Measurements from ENCODE around the gene MAP3K4.

DNA sequence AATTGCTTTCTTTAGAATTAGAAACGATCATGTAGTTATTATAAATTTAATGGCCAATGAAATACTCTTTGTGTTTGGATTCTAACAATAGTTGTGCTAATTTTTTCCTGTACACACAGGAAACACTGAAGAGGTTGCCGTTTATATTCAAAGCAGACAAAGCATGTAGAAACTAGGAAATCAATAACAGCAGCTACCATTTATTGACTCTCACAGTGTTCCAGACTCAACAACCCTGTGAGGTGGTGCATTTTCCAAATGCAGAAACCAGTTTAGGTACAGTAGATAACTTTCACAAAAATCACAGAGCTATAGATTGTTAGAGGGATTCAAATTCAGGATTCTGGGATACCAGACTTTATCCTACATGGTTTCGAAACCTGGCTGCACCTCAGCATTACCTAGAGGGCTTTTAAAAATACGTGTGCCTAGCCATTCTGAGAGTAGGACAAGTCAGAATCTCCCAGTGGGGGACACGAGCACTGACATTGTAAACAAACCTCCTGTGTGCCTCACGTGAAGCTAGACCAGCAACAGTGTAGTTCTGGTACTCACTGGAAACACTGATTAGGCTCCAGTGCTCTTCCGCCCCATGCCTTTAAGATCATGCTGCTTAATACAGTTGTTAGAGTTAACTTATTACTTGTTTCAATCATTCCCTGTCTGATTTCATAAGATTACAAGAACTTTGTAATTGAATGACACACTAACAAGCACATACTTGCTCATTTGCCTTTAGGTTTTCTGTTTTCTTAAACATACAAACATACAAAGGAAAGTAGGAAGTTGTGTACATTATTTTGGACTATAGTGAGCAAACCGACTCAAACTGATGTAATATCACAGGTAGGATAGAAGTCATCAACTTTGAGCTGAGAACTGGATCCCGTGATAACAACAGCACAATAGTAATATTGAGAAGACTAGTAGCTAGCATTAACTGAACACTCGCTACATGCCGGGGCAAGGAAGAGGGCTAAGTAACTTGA, 65.8 kb downstream of the MAP3K4 start:
- TF ChIP-seq, protein P1, sequence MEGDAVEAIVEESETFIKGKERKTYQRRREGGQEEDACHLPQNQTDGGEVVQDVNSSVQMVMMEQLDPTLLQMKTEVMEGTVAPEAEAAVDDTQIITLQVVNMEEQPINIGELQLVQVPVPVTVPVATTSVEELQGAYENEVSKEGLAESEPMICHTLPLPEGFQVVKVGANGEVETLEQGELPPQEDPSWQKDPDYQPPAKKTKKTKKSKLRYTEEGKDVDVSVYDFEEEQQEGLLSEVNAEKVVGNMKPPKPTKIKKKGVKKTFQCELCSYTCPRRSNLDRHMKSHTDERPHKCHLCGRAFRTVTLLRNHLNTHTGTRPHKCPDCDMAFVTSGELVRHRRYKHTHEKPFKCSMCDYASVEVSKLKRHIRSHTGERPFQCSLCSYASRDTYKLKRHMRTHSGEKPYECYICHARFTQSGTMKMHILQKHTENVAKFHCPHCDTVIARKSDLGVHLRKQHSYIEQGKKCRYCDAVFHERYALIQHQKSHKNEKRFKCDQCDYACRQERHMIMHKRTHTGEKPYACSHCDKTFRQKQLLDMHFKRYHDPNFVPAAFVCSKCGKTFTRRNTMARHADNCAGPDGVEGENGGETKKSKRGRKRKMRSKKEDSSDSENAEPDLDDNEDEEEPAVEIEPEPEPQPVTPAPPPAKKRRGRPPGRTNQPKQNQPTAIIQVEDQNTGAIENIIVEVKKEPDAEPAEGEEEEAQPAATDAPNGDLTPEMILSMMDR (IDR thresholded peaks at IDR 0.05) = no peak
- TF ChIP-seq, protein P2, sequence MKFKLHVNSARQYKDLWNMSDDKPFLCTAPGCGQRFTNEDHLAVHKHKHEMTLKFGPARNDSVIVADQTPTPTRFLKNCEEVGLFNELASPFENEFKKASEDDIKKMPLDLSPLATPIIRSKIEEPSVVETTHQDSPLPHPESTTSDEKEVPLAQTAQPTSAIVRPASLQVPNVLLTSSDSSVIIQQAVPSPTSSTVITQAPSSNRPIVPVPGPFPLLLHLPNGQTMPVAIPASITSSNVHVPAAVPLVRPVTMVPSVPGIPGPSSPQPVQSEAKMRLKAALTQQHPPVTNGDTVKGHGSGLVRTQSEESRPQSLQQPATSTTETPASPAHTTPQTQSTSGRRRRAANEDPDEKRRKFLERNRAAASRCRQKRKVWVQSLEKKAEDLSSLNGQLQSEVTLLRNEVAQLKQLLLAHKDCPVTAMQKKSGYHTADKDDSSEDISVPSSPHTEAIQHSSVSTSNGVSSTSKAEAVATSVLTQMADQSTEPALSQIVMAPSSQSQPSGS (CRISPR knock-in tag; IDR thresholded peaks at IDR 0.05; ENCODE audit: borderline replicate concordance, low read depth) = no peak
- TF ChIP-seq, protein P3, sequence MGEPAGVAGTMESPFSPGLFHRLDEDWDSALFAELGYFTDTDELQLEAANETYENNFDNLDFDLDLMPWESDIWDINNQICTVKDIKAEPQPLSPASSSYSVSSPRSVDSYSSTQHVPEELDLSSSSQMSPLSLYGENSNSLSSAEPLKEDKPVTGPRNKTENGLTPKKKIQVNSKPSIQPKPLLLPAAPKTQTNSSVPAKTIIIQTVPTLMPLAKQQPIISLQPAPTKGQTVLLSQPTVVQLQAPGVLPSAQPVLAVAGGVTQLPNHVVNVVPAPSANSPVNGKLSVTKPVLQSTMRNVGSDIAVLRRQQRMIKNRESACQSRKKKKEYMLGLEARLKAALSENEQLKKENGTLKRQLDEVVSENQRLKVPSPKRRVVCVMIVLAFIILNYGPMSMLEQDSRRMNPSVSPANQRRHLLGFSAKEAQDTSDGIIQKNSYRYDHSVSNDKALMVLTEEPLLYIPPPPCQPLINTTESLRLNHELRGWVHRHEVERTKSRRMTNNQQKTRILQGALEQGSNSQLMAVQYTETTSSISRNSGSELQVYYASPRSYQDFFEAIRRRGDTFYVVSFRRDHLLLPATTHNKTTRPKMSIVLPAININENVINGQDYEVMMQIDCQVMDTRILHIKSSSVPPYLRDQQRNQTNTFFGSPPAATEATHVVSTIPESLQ (CRISPR knock-in tag; IDR thresholded peaks at IDR 0.05) = no peak
- TF ChIP-seq, protein P4, sequence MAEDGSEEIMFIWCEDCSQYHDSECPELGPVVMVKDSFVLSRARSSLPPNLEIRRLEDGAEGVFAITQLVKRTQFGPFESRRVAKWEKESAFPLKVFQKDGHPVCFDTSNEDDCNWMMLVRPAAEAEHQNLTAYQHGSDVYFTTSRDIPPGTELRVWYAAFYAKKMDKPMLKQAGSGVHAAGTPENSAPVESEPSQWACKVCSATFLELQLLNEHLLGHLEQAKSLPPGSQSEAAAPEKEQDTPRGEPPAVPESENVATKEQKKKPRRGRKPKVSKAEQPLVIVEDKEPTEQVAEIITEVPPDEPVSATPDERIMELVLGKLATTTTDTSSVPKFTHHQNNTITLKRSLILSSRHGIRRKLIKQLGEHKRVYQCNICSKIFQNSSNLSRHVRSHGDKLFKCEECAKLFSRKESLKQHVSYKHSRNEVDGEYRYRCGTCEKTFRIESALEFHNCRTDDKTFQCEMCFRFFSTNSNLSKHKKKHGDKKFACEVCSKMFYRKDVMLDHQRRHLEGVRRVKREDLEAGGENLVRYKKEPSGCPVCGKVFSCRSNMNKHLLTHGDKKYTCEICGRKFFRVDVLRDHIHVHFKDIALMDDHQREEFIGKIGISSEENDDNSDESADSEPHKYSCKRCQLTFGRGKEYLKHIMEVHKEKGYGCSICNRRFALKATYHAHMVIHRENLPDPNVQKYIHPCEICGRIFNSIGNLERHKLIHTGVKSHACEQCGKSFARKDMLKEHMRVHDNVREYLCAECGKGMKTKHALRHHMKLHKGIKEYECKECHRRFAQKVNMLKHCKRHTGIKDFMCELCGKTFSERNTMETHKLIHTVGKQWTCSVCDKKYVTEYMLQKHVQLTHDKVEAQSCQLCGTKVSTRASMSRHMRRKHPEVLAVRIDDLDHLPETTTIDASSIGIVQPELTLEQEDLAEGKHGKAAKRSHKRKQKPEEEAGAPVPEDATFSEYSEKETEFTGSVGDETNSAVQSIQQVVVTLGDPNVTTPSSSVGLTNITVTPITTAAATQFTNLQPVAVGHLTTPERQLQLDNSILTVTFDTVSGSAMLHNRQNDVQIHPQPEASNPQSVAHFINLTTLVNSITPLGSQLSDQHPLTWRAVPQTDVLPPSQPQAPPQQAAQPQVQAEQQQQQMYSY (CRISPR knock-in tag; IDR thresholded peaks at IDR 0.05) = no peak
- TF ChIP-seq, protein P5, sequence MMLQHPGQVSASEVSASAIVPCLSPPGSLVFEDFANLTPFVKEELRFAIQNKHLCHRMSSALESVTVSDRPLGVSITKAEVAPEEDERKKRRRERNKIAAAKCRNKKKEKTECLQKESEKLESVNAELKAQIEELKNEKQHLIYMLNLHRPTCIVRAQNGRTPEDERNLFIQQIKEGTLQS (CRISPR knock-in tag; conservative IDR thresholded peaks at IDR 0.05) = no peak
- no peak for TF ChIP-seq PRRX2 (CRISPR knock-in tag; IDR thresholded peaks at IDR 0.05)
- TF ChIP-seq NR2C2 (CRISPR knock-in tag; IDR thresholded peaks at IDR 0.05) = no peak
- no peak for TF ChIP-seq CREB1 (CRISPR knock-in tag; IDR thresholded peaks at IDR 0.05)
- TF ChIP-seq, protein P6, sequence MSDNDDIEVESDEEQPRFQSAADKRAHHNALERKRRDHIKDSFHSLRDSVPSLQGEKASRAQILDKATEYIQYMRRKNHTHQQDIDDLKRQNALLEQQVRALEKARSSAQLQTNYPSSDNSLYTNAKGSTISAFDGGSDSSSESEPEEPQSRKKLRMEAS (CRISPR knock-in tag; IDR thresholded peaks at IDR 0.05) = no peak
- no peak for TF ChIP-seq ZNF317 (CRISPR knock-in tag; IDR thresholded peaks at IDR 0.05; ENCODE audit: borderline replicate concordance, low read depth)
- TF ChIP-seq, protein P7, sequence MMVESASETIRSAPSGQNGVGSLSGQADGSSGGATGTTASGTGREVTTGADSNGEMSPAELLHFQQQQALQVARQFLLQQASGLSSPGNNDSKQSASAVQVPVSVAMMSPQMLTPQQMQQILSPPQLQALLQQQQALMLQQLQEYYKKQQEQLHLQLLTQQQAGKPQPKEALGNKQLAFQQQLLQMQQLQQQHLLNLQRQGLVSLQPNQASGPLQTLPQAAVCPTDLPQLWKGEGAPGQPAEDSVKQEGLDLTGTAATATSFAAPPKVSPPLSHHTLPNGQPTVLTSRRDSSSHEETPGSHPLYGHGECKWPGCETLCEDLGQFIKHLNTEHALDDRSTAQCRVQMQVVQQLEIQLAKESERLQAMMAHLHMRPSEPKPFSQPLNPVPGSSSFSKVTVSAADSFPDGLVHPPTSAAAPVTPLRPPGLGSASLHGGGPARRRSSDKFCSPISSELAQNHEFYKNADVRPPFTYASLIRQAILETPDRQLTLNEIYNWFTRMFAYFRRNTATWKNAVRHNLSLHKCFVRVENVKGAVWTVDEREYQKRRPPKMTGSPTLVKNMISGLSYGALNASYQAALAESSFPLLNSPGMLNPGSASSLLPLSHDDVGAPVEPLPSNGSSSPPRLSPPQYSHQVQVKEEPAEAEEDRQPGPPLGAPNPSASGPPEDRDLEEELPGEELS (CRISPR knock-in tag; IDR thresholded peaks at IDR 0.05) = no peak
- TF ChIP-seq SP1 (CRISPR knock-in tag; conservative IDR thresholded peaks at IDR 0.05) = no peak

Measured in WTC11 (cell line).